ENCODE data around the gene MAGEB3. TPM values are rescaled to one million over a fixed set of nuclear protein-coding genes. Genes with fewer than 3 reads are reported as not detected.

MAGEB3 gene
- total and polyA plus RNA-seq, 4 donors: not detected

- Histone ChIP-seq H3K4me1 (ENCODE audit: control insufficient read depth in 4 of 4, insufficient read depth in 4 of 4, low read length in 3 of 4) (no peaks in the 10 kb centered on the region), H3K9ac (ENCODE audit: low read depth in 1 of 2, low read length in 2 of 2) (no peak overlapping the region), H3K9me3 (ENCODE audit: control insufficient read depth in 4 of 4, low read length in 3 of 4) (no peaks in the 10 kb centered on the region), H3K36me3 (ENCODE audit: control insufficient read depth in 4 of 4, insufficient read depth in 3 of 4, low read depth in 1 of 4, low read length in 3 of 4) (no peaks in the 10 kb centered on the region), H3K27me3 (ENCODE audit: control insufficient read depth in 4 of 4, insufficient read depth in 4 of 4, low read length in 3 of 4) (no peaks in the 10 kb centered on the region), H3K27ac (ENCODE audit: low read depth in 1 of 2, low read length in 2 of 2) (no peak overlapping the region), H3K4me3 (ENCODE audit: low read depth in 1 of 3, low read length in 3 of 3) (no peak overlapping the region)
- no peak for DNase-seq (ENCODE audit: low spot score)
- TF ChIP-seq JUND (IDR thresholded peaks at IDR 0.05) (no peak), TAF1 (conservative IDR thresholded peaks at IDR 0.05) (no peak), ATF3 (IDR thresholded peaks at IDR 0.05) (no peak), REST (IDR thresholded peaks at IDR 0.05) (no peak), SP1 (IDR thresholded peaks at IDR 0.05) (no peak), FOXA2 (IDR thresholded peaks at IDR 0.05) (no peak), FOXA1 (IDR thresholded peaks at IDR 0.05) (no peak), YY1 (IDR thresholded peaks at IDR 0.05) (no peak), HNF4A (conservative IDR thresholded peaks at IDR 0.05) (no peak), EGR1 (IDR thresholded peaks at IDR 0.05; ENCODE audit: low read depth in 2 of 2) (no peak), CTCF (IDR thresholded peaks at IDR 0.05; ENCODE audit: low read depth, low read length, missing input control) (no peak)
These were observed 52.1 kb downstream of the MAGEB3 start for GRCh38 chrX:30282527-30282926.

GRCh38 chrX:30283456-30284200, 53.2 kb downstream of the MAGEB3 start:
- no peak overlapping the region for H3K9ac ChIP-seq (ENCODE audit: low read depth in 1 of 2, low read length in 2 of 2)
- no peak overlapping the region for H3K4me3 ChIP-seq (ENCODE audit: low read depth in 1 of 3, low read length in 3 of 3)
- no peaks in the 10 kb centered on the region for H3K36me3 ChIP-seq (ENCODE audit: control insufficient read depth in 4 of 4, insufficient read depth in 3 of 4, low read depth in 1 of 4, low read length in 3 of 4)
- H3K9me3 ChIP-seq (ENCODE audit: control insufficient read depth in 4 of 4, low read length in 3 of 4): no peaks in the 10 kb centered on the region
- WGBS: 84% methylated on average over 3 of the region's 3 CpGs
- no peak overlapping the region for H3K27ac ChIP-seq (ENCODE audit: low read depth in 1 of 2, low read length in 2 of 2)
- no peak for TF ChIP-seq TAF1 (conservative IDR thresholded peaks at IDR 0.05)
- no peak for TF ChIP-seq GABPA (IDR thresholded peaks at IDR 0.05 in 1 of 2, conservative IDR thresholded peaks at IDR 0.05 in 1 of 2)
- TF ChIP-seq YY1 (IDR thresholded peaks at IDR 0.05): no peak
- no peak for TF ChIP-seq ATF3 (IDR thresholded peaks at IDR 0.05)
- no peak for TF ChIP-seq REST (IDR thresholded peaks at IDR 0.05)
- H3K4me1 ChIP-seq (ENCODE audit: control insufficient read depth in 4 of 4, insufficient read depth in 4 of 4, low read length in 3 of 4): no peaks in the 10 kb centered on the region
- no peaks in the 10 kb centered on the region for H3K27me3 ChIP-seq (ENCODE audit: control insufficient read depth in 4 of 4, insufficient read depth in 4 of 4, low read length in 3 of 4)
- DNase-seq (ENCODE audit: low spot score): no peak

Other genes with a start within 250 kb of the MAGEB3 start
- not detected for gene MAGEB2, start 15.1 kb upstream of the MAGEB3 start, total RNA-seq
- gene MAGEB2, start 15.1 kb upstream of the MAGEB3 start, polyA plus RNA-seq: not detected
- not detected for gene MAGEB4, start 11.3 kb downstream of the MAGEB3 start, total RNA-seq
- gene MAGEB4, start 11.3 kb downstream of the MAGEB3 start, polyA plus RNA-seq: not detected
- not detected for gene MAGEB1, start 16.5 kb downstream of the MAGEB3 start, total RNA-seq
- gene MAGEB1, start 16.5 kb downstream of the MAGEB3 start, polyA plus RNA-seq: not detected
- not detected for gene NR0B1, start 78.7 kb downstream of the MAGEB3 start, total RNA-seq
- gene NR0B1, start 78.7 kb downstream of the MAGEB3 start, polyA plus RNA-seq: not detected

All from liver (tissue), 9 donors.